H1 (cell line): Measurements from ENCODE around the gene RPS6KC1. TPM values are rescaled to one million over a fixed set of nuclear protein-coding genes. Genes with fewer than 3 reads are reported as not detected.

Source experiments
- CTCF ChIA-PET: fragments of 300-600 bp; sonication (Branson Sonifier 250); formaldehyde crosslinking; loops from one replicate; lab custom pipeline; 2021; ENCODE audit not compliant: partially characterized antibody; lab: Charles Lee
- POLR2A ChIA-PET: fragments of 300-600 bp; sonication (Branson Sonifier 250); formaldehyde crosslinking; loops from one replicate; lab custom pipeline; 2021; ENCODE audit warnings: inconsistent platforms; ENCODE audit not compliant: partially characterized antibody; lab: Charles Lee
- DNase-seq, 2 experiments: peaks; one replicate each; pipeline versions ENCODE4 v3.0.0 to v3.0.0-alpha.2; 2010 to 2022; ENCODE audit warnings: low spot score in 2 of 2, low read depth in 1 of 2, mixed read lengths in 1 of 2
- FAIRE-seq: peaks from 2 replicates; lab custom pipeline; 2011; peaks lifted over from hg19 to GRCh38; lab: Jason Lieb, UNC
- H2AFZ ChIP-seq: 2 replicates; pipeline ENCODE4 v1.8.1; 2012; ENCODE audit warnings: low read length, inconsistent platforms
- H2AK5ac ChIP-seq: 2 replicates; pipeline ENCODE4 v1.6.1; 2013; ENCODE audit warnings: low read depth, low read length
- H2BK120ac ChIP-seq: replicated peaks from 2 replicates; pipeline ENCODE3; 2013; ENCODE audit warnings: low read depth, low read length, inconsistent platforms
- H2BK12ac ChIP-seq: 2 replicates; pipeline ENCODE4 v1.6.1; 2013; ENCODE audit warnings: low read depth, low read length
- H2BK15ac ChIP-seq: 2 replicates; pipeline ENCODE4 v1.6.1; 2013; ENCODE audit warnings: low read length
- H2BK20ac ChIP-seq: 2 replicates; pipeline ENCODE4 v1.6.1; 2013; ENCODE audit warnings: low read length
- H2BK5ac ChIP-seq: 2 replicates; pipeline ENCODE4 v1.6.1; 2013; ENCODE audit warnings: low read depth, low read length
- H3K14ac ChIP-seq: 2 replicates; pipeline ENCODE4 v1.6.1; 2013; ENCODE audit warnings: inconsistent platforms; ENCODE audit not compliant: insufficient read length
- H3K18ac ChIP-seq: 2 replicates; pipeline ENCODE4 v1.6.1; 2013; ENCODE audit warnings: low read length; ENCODE audit errors: extremely low read depth
- H3K23ac ChIP-seq: 2 replicates; pipeline ENCODE4 v1.6.1; 2013; ENCODE audit warnings: inconsistent platforms; ENCODE audit not compliant: insufficient read length
- H3K23me2 ChIP-seq: 2 replicates; pipeline ENCODE4 v1.6.1; 2013; ENCODE audit warnings: low read depth, low read length
- H3K27ac ChIP-seq: 2 replicates; pipeline ENCODE4 v1.6.1; 2011; ENCODE audit warnings: low read depth, low read length, inconsistent platforms
- H3K27me3 ChIP-seq, 4 experiments: replicated peaks in 1 of 4; 1 replicate in 1 of 4; 2 replicates in 3 of 4; pipeline versions ENCODE4 v1.6.1 to v1.8.1; 2011 to 2013; ENCODE audit warnings: low read length in 3 of 4, mild to moderate bottlenecking in 3 of 4, inconsistent platforms in 2 of 4, mixed read lengths in 2 of 4, moderate library complexity in 1 of 4; ENCODE audit not compliant: control insufficient read depth in 3 of 4, insufficient read depth in 3 of 4; ENCODE audit errors: extremely low read depth in 1 of 4
- H3K36me3 ChIP-seq, 4 experiments: 2 replicates each; pipeline versions ENCODE4 v1.6.1 to v1.8.1; 2011 to 2013; ENCODE audit warnings: mild to moderate bottlenecking in 4 of 4, low read length in 3 of 4, moderate library complexity in 2 of 4, control low read depth in 1 of 4, inconsistent platforms in 1 of 4; ENCODE audit not compliant: insufficient read depth in 4 of 4, control insufficient read depth in 2 of 4
- H3K4ac ChIP-seq: replicated peaks from 2 replicates; pipeline ENCODE3; 2013; ENCODE audit warnings: low read length, low read depth, mixed read lengths, inconsistent platforms; ENCODE audit not compliant: insufficient read length
- H3K4me1 ChIP-seq, 4 experiments: replicated peaks in 1 of 4; 1 replicate in 1 of 4; 2 replicates in 3 of 4; pipeline versions ENCODE4 v1.6.1 to v1.8.1; 2011 to 2013; ENCODE audit warnings: low read length in 3 of 4, inconsistent platforms in 2 of 4, mixed read lengths in 1 of 4; ENCODE audit not compliant: insufficient read depth in 4 of 4, control insufficient read depth in 3 of 4
- H3K4me2 ChIP-seq, 2 experiments: 2 replicates each; pipeline versions ENCODE4 v1.6.1 to v1.8.1; 2011 to 2013; ENCODE audit warnings: low read depth in 2 of 2, low read length in 2 of 2, control low read depth in 1 of 2, inconsistent platforms in 1 of 2, mild to moderate bottlenecking in 1 of 2; ENCODE audit not compliant: insufficient read depth in 1 of 2
- H3K4me3 ChIP-seq, 4 experiments: fragments of 200-600, 300-600 bp in 1 of 4; sonication (generic), shearing (Covaris generic), sonication (Bioruptor Twin) in 1 of 4; 2 replicates each; pipeline versions ENCODE4 v1.5.1 to v1.8.1; 2011 to 2016; ENCODE audit warnings: low read length in 4 of 4, low read depth in 3 of 4, control low read depth in 2 of 4, inconsistent platforms in 2 of 4, mild to moderate bottlenecking in 2 of 4, mixed read lengths in 1 of 4, moderate library complexity in 1 of 4; ENCODE audit not compliant: insufficient read depth in 2 of 4; ENCODE audit errors: extremely low read depth in 1 of 4
- H3K56ac ChIP-seq: replicated peaks from 2 replicates; pipeline ENCODE3; 2013; ENCODE audit warnings: low read depth, mild to moderate bottlenecking, mixed read lengths, low read length, inconsistent platforms; ENCODE audit not compliant: insufficient read length
- H3K79me1 ChIP-seq: 2 replicates; pipeline ENCODE4 v1.6.1; 2013; ENCODE audit warnings: low read depth, low read length, control low read depth
- H3K79me2 ChIP-seq, 2 experiments: 2 replicates each; pipeline versions ENCODE4 v1.6.1 to v1.8.1; 2012 to 2013; ENCODE audit warnings: low read length in 2 of 2, mild to moderate bottlenecking in 2 of 2, inconsistent platforms in 1 of 2; ENCODE audit not compliant: insufficient read depth in 2 of 2, control insufficient read depth in 1 of 2
- H3K9ac ChIP-seq, 4 experiments: replicated peaks in 1 of 4; 1 replicate in 1 of 4; 2 replicates in 3 of 4; pipeline versions ENCODE4 v1.6.1 to v1.8.1; 2011 to 2013; ENCODE audit warnings: low read depth in 3 of 4, low read length in 3 of 4, control low read depth in 2 of 4, mild to moderate bottlenecking in 2 of 4, moderate library complexity in 2 of 4, inconsistent platforms in 1 of 4; ENCODE audit errors: extremely low read depth in 1 of 4
- H3K9me3 ChIP-seq, 2 experiments: 2 replicates each; pipeline versions ENCODE4 v1.6.1 to v1.8.1; 2012 to 2013; ENCODE audit warnings: mild to moderate bottlenecking in 2 of 2, moderate library complexity in 2 of 2, control low read depth in 1 of 2, inconsistent platforms in 1 of 2, low read depth in 1 of 2, low read length in 1 of 2, mixed read lengths in 1 of 2; ENCODE audit not compliant: insufficient read depth in 2 of 2
- H4K20me1 ChIP-seq, 2 experiments: replicated peaks in 1 of 2; 2 replicates each; pipeline versions ENCODE3 to v1.8.1; 2011 to 2013; ENCODE audit warnings: inconsistent platforms in 2 of 2, low read length in 2 of 2, mild to moderate bottlenecking in 1 of 2; ENCODE audit not compliant: insufficient read depth in 2 of 2, control insufficient read depth in 1 of 2
- H4K5ac ChIP-seq: 2 replicates; pipeline ENCODE4 v1.6.1; 2013; ENCODE audit warnings: low read length, low read depth, mixed read lengths, inconsistent platforms; ENCODE audit not compliant: insufficient read length
- H4K8ac ChIP-seq: 2 replicates; pipeline ENCODE4 v1.8.0; 2013; ENCODE audit warnings: mild to moderate bottlenecking, moderate library complexity, low read length, inconsistent platforms; ENCODE audit not compliant: insufficient read depth; ENCODE audit errors: extremely low read depth
- H4K91ac ChIP-seq: replicated peaks from 2 replicates; pipeline ENCODE3; 2013; ENCODE audit warnings: low read length, mixed read lengths, inconsistent platforms; ENCODE audit not compliant: insufficient read length
- CBX8 ChIP-seq: fragments of 300-800, 300-1000 bp; sonication (generic); IDR thresholded peaks from 2 replicates; pipeline ENCODE4 v1.7.1; 2016; ENCODE audit warnings: low read depth, low read length, borderline replicate concordance
- CREB1 ChIP-seq: IDR thresholded peaks from 2 replicates; pipeline ENCODE4 v1.6.1; 2012; ENCODE audit warnings: inconsistent platforms
- NRF1 ChIP-seq: IDR thresholded peaks from 2 replicates; pipeline ENCODE4 v1.6.1; 2011; ENCODE audit warnings: mild to moderate bottlenecking, low read depth, low read length, improper control_type of control experiment
- TEAD4 ChIP-seq: IDR thresholded peaks from 2 replicates; pipeline ENCODE4 v1.6.1; 2012; ENCODE audit warnings: low read depth, low read length, inconsistent platforms, mixed read lengths
- WGBS, 2 experiments: shearing (Covaris generic) in 1 of 2; methylation state at CpG; one replicate each; pipeline versions ENCODE4 v1.1.6 to v1.1.7; 2013 to 2015; ENCODE audit warnings: low lambda C conversion rate in 2 of 2, mixed read lengths in 2 of 2, inconsistent platforms in 1 of 2, low coverage in 1 of 2, missing lambda C conversion rate in 1 of 2; ENCODE audit not compliant: insufficient replicate concordance in 2 of 2, insufficient coverage in 1 of 2, insufficient read length in 1 of 2; ENCODE audit errors: extremely low coverage in 1 of 2, missing lambda C conversion rate in 1 of 2; 5-methylcytosine and 5-hydroxymethylcytosine counted together
- polyA plus RNA-seq, 7 experiments: library from polyadenylated mRNA; depleted of rRNA in 3 of 7; stranded (reverse) in 5 of 7; unstranded in 2 of 7; fragments of >200 nt in 5 of 7; fragments of 200-250 nt in 2 of 7; gene quantifications; 1 replicate in 5 of 7; 2 replicates in 1 of 7; 4 replicates in 1 of 7; pipeline versions ENCODE4 v1.2.1 to v1.2.3, GENCODE V29; 2011 to 2013; ENCODE audit warnings: missing spikeins in 2 of 7, mixed read lengths in 2 of 7
- total RNA-seq: library from RNA; stranded (reverse); fragmentation: NEBNext Ultra II Directional; extraction: Animal tissue kit (Norgen Biotek cat#: 25700); gene quantifications from 2 replicates; pipeline ENCODE4 v1.2.1, GENCODE V29; 2021

RPS6KC1 gene
- total and polyA plus RNA-seq, 2 of the 8 experiments (the other 6 are each of a cell fraction or from before 2014, with no cell fraction given): 4.9 to 17.6 TPM

- Histone ChIP-seq H3K23ac (no peak overlapping the region), H3K9ac (no peak overlapping the region), H3K18ac (no peak overlapping the region), H3K79me2 (no peaks in the 10 kb centered on the region), H2BK120ac (no peak overlapping the region), H3K4me2 (no peak overlapping the region), H3K27ac (no peak overlapping the region), H2AFZ (no peak overlapping the region), H3K56ac (no peak overlapping the region), H2BK5ac (no peak overlapping the region), H4K8ac (no peak overlapping the region), H2BK20ac (no peak overlapping the region), H3K27me3 (no peaks in the 10 kb centered on the region), H4K91ac (no peak overlapping the region), H3K36me3 (peaks cover 0 to 3% (median 0%) of the 10 kb centered on the region in 4 experiments; a peak in 2 of 8 replicates), H3K23me2 (no peaks in the 10 kb centered on the region), H3K14ac (no peak overlapping the region), H3K4me3 (no peak overlapping the region), H4K20me1 (no peaks in the 10 kb centered on the region), H2AK5ac (no peak overlapping the region), H2BK12ac (no peak overlapping the region), H2BK15ac (no peak overlapping the region), H3K9me3 (no peaks in the 10 kb centered on the region), H3K4me1 (peaks cover 0 to 4% (median 1%) of the 10 kb centered on the region in 4 experiments; a peak in 2 of 7 replicates), H4K5ac (no peak overlapping the region), H3K79me1 (no peaks in the 10 kb centered on the region), H3K4ac (no peak overlapping the region)
- WGBS, 2 experiments: 78% methylated on average over 1 of the region's 1 CpG; no CpG with 5 or more reads in 1 of the 2 experiments
- CTCF ChIA-PET: no interaction called here
- no peak for TF ChIP-seq NRF1
- no peak for TF ChIP-seq CBX8
- no peak for TF ChIP-seq CREB1
- no peak for TF ChIP-seq TEAD4
- POLR2A ChIA-PET: no interaction called here
- FAIRE-seq: no peak
- no peak for DNase-seq
Observed at GRCh38 chr1:213180833-213181232, 129.8 kb downstream of the RPS6KC1 start.
